ENCODE measurements around the gene MCC. TPM values are rescaled to one million over a fixed set of nuclear protein-coding genes. Genes with fewer than 3 reads are reported as not detected.

The MCC gene
- total and polyA plus RNA-seq, 2 of the 4 experiments (the other 2 are of a cell fraction), result 5.0 to 20.6 TPM

GRCh38 chr5:113056988-113057387, 431.3 kb downstream of the MCC start:
- CTCF ChIA-PET, result no interaction called here
- Histone ChIP-seq H2BK15ac (ENCODE audit: low read depth, low read length) (no peak overlapping the region), H3K36me3 (ENCODE audit: control insufficient read depth, insufficient read depth, low read length) (peaks cover 48% of the 10 kb centered on the region; the same call in 1 of the 2 replicates), H3K23ac (ENCODE audit: low read depth, low read length) (no peak overlapping the region; the same call in 1 of the 2 replicates), H4K8ac (ENCODE audit: low read depth in 2 of 2, low read length in 2 of 2) (no peak overlapping the region), H3K4me2 (ENCODE audit: low read depth, low read length) (no peak overlapping the region), H3K4me1 (ENCODE audit: control insufficient read depth, insufficient read depth, low read length) (peaks cover 20% of the 10 kb centered on the region), H4K5ac (ENCODE audit: low read depth, low read length) (no peak overlapping the region), H3K27me3 (ENCODE audit: control insufficient read depth, insufficient read depth, low read length) (no peaks in the 10 kb centered on the region), H3K4ac (ENCODE audit: low read depth, low read length) (no peak overlapping the region; the same call in 1 of the 2 replicates), H3K9me3 (ENCODE audit: control insufficient read depth, insufficient read depth, low read length) (no peaks in the 10 kb centered on the region), H3K9ac (ENCODE audit: low read depth, low read length) (no peak overlapping the region), H3K79me1 (ENCODE audit: low read depth in 1 of 2, low read length in 2 of 2) (peaks cover 0 to 7% of the 10 kb centered on the region in 2 experiments; a peak in 2 of 4 replicates), H2BK120ac (ENCODE audit: low read depth, low read length) (no peak overlapping the region), H2AK9ac (replicated peaks; ENCODE audit: low read depth, low read length, poor library complexity) (no peak overlapping the region), H4K91ac (ENCODE audit: insufficient read depth, low read depth, low read length) (no peak overlapping the region), H3K9me1 (ENCODE audit: insufficient read depth, low read length) (peaks cover 21% of the 10 kb centered on the region), H2AK5ac (ENCODE audit: low read depth, low read length) (no peak overlapping the region), H2AFZ (replicated peaks; ENCODE audit: low read length, poor library complexity) (no peak overlapping the region), H2BK5ac (ENCODE audit: low read depth, low read length, poor library complexity, severe bottlenecking) (no peak overlapping the region), H2BK20ac (ENCODE audit: low read depth, low read length) (no peak overlapping the region), H3K27ac (ENCODE audit: insufficient read depth, low read length) (no peak overlapping the region), H3K56ac (ENCODE audit: extremely low read depth, insufficient read depth, low read length) (no peak overlapping the region), H3K14ac (replicated peaks; ENCODE audit: low read depth, low read length) (no peak overlapping the region), H4K20me1 (ENCODE audit: insufficient read depth, low read length) (no peaks in the 10 kb centered on the region), H3K18ac (ENCODE audit: low read depth, low read length) (no peak overlapping the region), H3K4me3 (ENCODE audit: insufficient read depth, low read depth, low read length) (no peak overlapping the region)
- intact Hi-C loops (cut with micrococcal nuclease), result no loop called here
- in situ Hi-C loops (cut with MboI; ENCODE audit: low sequenced_read_pairs), result no loop called here
- POLR2A ChIA-PET (ENCODE audit: unreplicated experiment), result no interaction called here
- BruUV-seq (replicated peaks), result no TSS peak
- no peak for ATAC-seq (ENCODE audit: low read depth)
- no peak for DNase-seq
- dilution Hi-C loops (cut with HindIII; ENCODE audit: low sequenced_read_pairs, unreplicated experiment), result no loop called here
- 93% methylated on average over 2 of the region's 5 CpGs; no CpG with 5 or more reads in 1 of the 2 experiments for WGBS, 2 experiments (ENCODE audit: extremely low coverage in 2 of 2, insufficient read length in 1 of 2)
- TF ChIP-seq CTCF (conservative IDR thresholded peaks at IDR 0.05; ENCODE audit: low read depth, low read length), result no peak
- no peak for TF ChIP-seq POLR2A (IDR thresholded peaks at IDR 0.05; ENCODE audit: low read depth, low read length)
